Measurements from ENCODE around the gene CENPP.
A peak's percentile ranks its signal among the peaks of the same experiment; 100 is the strongest.

CENPP gene

DNA sequence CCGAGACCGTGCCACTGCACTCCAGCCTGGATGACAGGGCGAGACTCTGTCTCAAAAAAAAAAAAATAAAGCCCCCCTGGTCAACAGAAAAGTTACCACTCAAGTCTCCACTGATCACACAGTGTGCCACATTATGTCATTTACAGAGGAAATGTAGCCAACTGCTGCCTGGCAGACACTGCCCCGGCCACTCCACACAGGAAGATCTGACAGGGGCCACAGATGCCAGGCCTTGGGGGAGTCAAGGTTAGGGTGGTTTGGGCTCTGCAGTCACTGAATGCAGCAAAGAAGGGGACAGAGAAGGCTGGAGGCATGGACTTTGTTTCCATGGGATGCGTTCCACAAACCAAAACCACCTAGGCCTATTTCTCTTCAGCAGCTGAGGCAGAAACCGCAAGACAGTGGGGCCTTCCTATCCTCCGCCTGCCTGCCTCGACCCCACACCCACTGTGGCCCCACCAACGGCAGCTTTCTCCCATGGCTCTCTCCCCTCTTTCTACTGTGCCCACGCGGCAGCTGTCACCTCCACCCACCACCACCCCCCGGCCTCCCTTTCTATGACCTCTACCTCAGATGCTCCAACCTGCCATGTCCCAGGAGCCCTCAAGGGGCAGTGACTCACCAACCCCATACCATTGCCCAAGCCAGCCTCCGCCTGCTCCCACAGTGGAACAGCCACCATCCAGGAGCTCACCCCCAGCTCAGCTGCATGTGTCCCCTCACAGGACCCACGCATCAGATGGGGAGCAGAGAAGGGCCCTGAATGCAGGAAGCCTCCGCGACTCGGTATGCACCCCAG, 331.7 kb downstream of the CENPP start:
- no peak for DNase-seq (ENCODE audit: low read depth)
- no peak overlapping the region for H3K4me3 ChIP-seq (ENCODE audit: low read depth, low read length)

DNA sequence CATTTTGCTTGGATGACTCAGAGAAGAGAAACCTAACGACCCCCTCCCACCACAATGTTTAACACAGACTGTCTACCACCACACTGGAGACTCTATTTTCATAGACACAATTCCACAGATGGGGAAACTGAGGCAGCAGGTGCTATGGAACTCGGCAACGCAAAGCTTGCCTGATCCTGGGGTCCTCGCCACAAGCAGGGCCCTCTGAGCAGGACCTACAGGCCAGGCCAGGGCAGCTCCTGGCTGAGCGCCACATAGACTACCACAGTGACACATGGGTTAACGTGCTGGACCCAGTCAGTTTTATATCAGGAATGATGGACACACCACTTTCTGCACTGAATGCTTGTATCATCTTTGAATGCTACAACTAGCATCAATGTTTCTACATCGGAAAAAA, 332.4 kb downstream of the CENPP start:
- no peak overlapping the region for H3K4me3 ChIP-seq (ENCODE audit: low read depth, low read length)
- DNase-seq (ENCODE audit: low read depth): no peak

DNA sequence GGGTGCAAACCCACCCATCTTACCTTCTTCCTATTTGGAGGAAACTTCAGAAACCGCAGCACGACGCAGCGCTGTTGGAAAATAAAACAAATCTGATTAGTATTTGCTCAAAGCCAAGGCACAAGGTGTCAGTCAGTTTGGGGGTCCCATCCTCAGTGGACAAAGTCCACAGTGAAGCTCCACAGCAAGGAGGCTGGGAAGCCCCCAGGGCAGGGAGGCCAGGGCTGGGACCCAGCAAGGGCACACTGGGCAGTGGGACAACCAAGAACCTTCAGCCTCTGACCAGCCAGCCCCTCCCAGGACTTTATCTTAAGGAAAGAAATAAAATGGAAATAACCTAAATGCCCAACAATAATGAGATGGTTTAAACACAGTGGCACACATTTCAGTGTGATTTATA, 332.9 kb downstream of the CENPP start:
- no peak overlapping the region for H3K4me3 ChIP-seq (ENCODE audit: low read depth, low read length)
- DNase-seq (ENCODE audit: low read depth): no peak

DNA sequence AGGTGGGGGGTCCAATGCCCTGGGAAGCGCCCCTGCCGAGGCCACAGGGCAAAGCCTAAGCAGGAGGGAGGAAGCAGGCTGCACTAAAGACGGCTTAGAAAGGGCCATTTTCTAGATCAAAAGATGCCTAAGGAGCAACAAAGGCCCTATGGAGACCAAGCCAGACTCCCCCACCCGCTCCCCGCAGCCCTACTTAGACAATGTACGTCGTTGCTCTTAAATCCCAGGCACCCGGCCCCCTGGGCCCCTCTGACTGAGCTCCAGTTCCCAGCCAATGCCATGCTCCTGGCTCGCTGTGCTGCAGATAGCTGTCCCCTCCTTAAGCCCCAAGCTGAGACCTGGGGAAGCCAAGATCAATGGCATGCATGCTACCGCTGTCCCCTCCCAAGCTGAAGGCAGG, 333.8 kb downstream of the CENPP start:
- DNase-seq (ENCODE audit: low read depth): no peak
- no peak overlapping the region for H3K4me3 ChIP-seq (ENCODE audit: low read depth, low read length)

DNA sequence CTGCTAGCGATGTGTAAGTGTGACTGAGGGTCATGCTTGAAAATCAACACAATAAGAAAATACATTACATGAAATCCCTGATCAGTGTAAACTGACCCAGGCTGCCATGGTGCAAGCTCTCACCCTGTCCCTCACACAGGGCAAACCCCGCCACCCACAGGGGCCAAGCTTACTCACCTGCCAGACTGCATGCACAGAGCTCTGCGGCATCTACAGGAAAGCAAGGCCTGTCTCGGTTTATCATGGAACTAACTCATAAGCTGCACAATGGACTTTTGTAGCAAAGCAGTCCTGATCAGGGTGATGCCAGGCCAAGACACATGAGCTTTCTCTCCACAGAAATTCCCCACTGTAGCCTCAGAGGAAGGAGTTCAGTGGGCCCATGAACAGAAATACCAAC, 334.5 kb downstream of the CENPP start:
- H3K4me3 ChIP-seq (ENCODE audit: low read depth, low read length): no peak overlapping the region
- no peak for DNase-seq (ENCODE audit: low read depth)

DNA sequence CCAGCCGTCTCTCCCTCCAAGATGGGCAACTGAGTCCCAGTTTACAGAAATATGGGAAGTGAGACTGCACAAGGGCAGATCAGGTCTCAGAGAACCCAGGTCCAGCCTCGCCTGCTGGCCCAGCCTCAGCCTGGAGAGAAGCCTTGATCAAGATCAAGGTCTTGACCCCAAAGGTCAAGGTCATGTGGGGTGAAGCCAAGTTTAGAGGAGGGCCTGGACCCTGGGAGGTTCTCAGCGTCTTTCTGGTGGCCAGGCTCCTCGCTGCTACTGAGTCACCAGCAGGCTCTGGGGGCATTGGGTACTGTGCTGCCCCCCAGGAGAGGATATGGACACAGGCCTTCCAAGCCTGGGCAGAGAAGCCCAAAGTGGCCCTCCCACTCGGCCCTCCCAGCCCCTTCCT, 335.4 kb downstream of the CENPP start:
- no peak for DNase-seq (ENCODE audit: low read depth)
- no peak overlapping the region for H3K4me3 ChIP-seq (ENCODE audit: low read depth, low read length)

DNA sequence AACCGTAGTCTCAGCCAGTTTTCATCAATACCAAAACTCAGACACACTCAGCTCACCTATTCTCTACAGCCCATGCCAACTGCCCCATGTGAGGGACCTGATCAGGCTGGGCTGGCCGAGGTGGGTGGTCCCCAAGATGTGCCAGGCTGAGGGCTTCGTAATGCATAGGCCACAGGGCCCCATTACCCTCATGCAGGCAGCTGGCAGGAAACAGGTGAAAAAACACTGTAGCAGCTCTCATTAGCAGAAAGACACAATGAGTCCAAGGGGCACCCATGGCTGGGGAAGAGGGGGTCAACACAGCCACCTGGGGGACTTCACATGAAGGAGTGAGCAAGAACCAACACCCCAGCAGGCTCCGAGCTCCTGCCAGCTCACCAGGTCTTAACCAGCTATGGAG, 336.0 kb downstream of the CENPP start:
- DNase-seq (ENCODE audit: low read depth): no peak
- no peak overlapping the region for H3K4me3 ChIP-seq (ENCODE audit: low read depth, low read length)

DNA sequence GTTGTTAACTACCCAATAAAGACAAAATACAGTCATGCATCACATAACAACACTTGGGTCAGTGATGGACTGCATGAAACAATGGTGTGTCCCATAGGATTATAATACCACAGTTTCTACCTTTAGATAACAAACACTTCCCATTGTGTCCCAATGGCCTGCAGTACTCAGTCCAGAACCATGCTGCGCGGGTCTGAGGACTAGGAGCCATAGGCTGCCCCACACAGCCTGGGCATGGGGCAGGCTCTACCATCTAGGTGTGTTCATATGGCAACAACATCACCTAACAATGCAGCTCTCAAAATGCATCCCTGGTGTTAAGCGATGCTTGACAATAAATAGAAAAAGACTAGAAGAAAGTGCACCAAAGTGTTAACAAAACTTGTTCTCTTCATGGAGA, 337.4 kb downstream of the CENPP start:
- H3K4me3 ChIP-seq (ENCODE audit: low read depth, low read length): no peak overlapping the region
- no peak for DNase-seq (ENCODE audit: low read depth)

DNA sequence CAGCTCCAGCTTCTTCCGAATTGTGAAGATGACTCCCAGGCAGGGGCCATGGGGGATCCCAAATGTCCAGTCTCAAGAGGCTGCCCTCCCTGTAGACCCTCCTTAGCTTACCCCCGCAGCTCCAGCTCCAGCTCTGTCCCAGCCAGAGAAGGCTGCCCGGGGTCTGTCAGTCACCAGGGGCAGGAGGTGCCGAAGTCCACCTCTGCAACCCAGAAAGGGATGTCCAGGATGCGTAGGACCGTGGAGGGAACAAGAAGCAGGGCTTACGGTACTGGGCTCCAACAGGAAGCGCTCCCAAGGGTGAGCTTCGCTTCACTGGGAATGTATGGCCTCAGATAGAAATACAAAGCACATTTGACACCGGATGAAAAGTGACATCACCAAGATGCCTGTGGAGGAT, 338.2 kb downstream of the CENPP start:
- no peak for DNase-seq (ENCODE audit: low read depth)
- H3K4me3 ChIP-seq (ENCODE audit: low read depth, low read length): no peak overlapping the region

DNA sequence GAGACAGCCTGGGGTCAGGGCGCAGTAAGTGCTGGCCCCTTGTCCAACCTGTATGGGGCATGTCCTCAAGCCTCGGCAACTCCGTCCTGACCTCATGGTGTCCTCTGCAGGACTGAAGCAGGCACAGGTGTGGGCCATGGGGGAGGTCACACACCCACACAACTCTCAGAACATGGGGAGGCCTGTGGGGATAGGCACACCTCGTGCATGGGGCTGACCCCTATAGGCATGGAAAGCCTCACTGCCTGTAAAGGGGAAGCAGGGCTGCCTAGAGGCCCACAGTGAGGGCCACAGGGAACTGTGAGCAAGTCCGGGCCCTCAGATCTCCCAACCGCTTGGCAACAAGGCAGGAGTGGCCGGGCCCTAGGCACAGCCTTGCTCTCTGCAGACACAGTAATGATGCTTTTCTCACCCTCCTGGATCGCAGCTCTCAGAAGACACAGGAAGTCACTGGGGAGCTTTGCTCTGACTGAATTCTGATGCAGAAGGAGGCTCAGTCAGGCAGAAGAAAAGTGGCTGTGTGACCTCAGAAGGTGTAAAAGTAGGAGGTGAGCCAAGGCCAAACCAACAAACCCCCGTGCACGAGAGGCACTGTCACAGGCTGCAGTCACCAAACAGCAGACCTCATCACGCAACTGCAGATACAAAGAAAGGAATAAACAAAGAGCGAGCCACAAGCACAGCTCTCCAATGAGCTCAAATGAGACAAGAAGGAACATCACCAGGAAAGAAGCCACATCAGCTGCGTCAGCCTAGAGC, 338.8 kb downstream of the CENPP start:
- no peak for DNase-seq (ENCODE audit: low read depth)
- H3K4me3 ChIP-seq (ENCODE audit: low read depth, low read length): no peak overlapping the region

DNA sequence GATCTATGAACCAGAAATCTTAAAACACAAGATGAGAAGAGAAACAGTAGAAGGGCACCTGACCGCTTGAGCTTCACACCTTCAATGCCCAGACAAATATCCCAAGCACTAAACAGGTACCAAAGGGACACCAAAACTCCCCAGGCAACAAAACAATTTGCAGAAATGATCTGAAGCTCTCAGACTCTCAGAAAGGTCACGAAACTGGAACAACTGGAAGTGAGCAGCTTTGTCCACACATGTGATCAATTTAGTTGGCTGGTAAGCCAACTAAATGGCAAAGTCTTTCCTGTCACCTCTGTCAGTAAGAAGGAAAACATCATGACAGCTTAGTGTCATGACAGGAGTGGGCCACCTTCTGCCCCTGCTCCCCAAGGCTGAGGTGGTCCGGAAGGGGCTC, 340.1 kb downstream of the CENPP start:
- DNase-seq (ENCODE audit: low read depth): no peak
- no peak overlapping the region for H3K4me3 ChIP-seq (ENCODE audit: low read depth, low read length)

DNA sequence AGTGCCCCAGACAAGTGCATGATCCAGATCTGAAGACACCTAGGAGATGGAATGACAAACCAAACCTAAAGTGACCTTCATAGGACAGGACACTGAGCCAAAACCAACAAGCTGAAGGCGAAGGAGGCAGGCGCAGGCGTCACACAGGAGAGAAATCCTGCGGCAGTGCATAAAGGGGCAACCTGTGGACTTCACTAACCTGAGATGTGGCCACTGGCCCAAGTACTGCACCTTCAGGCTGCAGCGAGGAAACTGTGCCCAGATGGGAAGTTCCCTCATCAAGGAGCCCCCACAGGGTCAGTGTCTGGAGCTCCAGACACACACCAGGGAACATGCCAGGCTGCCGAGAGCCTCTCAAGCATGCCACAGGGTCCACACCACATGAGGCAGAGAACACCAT, 340.5 kb downstream of the CENPP start:
- no peak overlapping the region for H3K4me3 ChIP-seq (ENCODE audit: low read depth, low read length)
- DNase-seq (ENCODE audit: low read depth): no peak

DNA sequence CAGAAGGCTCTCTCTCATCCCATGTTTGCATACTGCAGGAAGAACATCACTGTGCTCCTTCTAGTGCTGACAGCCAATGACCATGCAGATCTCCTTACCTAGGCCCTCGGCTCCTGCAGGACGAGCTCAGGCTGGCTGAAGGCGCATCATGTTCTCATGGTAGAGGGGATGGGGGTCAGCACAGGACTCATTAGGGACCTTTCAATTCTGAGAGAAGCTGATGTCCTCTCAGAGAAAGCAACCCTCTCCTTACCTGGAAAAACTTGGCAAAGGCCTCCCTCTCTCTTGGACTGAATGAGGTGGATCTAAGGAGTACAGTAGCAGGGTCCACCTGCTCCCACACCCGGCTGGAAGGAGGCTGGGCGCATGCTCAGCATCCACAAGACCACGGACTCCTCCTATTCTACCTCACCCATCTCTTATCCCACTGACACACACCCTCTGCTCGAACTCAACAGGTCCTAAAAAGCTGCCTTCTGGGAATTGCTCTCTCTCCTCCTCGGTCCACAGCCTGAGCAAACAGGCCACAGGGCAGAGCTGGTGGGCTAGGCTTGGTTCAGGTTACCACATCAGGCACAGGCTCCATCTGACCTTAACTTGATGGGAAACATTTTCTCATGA, 341.3 kb downstream of the CENPP start:
- no peak overlapping the region for H3K4me3 ChIP-seq (ENCODE audit: low read depth, low read length)
- no peak for DNase-seq (ENCODE audit: low read depth)

DNA sequence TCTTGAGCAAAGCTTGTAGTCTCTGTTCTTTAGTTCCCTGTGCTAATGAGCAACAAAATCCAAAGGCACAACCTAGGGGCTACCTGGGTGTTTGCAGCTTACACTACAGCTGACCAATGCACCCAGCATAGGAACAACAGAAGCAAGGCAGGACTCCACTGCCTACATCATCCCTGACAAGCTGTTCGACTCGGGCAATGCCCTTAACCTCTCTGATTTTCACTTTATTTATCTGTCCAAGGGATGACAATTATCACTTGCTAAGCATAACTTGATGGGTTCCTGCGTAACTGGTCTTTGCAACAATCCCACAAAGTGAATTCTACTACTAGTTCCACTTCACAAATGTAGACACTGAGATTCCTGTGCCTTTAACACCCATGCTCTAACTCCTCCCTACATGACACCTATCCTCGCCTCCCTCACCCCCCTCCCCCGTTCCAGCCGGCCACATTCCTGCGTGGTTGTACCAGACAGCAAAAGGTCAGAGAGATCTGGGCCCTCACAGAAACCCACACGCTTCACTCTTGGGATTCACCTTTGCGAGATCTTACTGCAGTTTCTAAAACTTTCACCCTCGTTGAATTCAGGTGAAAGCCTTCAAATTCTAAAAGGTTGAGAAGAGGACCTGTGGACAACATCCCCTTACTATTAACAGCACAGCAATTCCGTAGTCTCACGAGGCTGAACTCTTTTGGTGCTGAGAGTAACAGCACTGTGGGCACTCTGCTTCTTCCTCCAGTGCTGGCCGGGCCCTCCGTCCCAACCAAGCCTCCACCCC, 343.2 kb downstream of the CENPP start:
- peak overlapping the region; percentile 91 for H3K4me3 ChIP-seq (ENCODE audit: low read depth, low read length)
- peak; percentile 26 for DNase-seq (ENCODE audit: low read depth)

DNA sequence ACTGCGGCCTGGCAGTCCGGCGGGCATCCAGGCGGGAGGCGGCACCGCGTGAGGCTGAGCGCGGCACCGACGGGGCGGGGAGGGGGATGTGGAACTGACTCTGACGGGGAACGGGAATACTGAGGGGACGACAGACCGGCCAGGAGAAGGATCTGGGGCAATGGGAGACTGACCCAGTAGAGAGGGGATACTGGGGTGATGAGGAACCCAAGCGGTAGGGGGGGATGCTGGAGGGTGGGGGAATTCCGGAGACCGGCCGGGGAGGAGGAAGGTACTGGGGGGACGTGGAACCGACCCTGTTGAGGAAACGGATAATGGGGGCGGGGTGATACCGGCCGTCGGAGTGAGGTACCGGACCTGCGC, 343.8 kb downstream of the CENPP start:
- peak overlapping the region; percentile 91 for H3K4me3 ChIP-seq (ENCODE audit: low read depth, low read length)
- no peak for DNase-seq (ENCODE audit: low read depth)

Measured in skeletal muscle cell (primary cell).